Hepatocyte (in vitro differentiated cells): Measurements from ENCODE around the gene CDC37L1.

ENCODE experiments used
- CTCF ChIP-seq: fragments of 200-600 bp; sonication (generic); IDR thresholded peaks from 2 replicates; pipeline ENCODE4 v1.5.1; 2016; ENCODE audit warnings: antibody characterized with exemption, mild to moderate bottlenecking; ENCODE audit not compliant: poor library complexity
- EZH2 ChIP-seq: fragments of 200-600 bp; sonication (generic); IDR thresholded peaks from 2 replicates; pipeline ENCODE4 v1.6.1; 2016; ENCODE audit warnings: antibody characterized with exemption, mild to moderate bottlenecking, borderline replicate concordance
- EZH2phosphoT487 ChIP-seq: fragments of 200-600 bp; sonication (generic); IDR thresholded peaks from one replicate; pipeline ENCODE4 v1.6.1; 2018; ENCODE audit warnings: antibody characterized with exemption, mild to moderate bottlenecking, low read depth, moderate library complexity; ENCODE audit not compliant: unreplicated experiment, severe bottlenecking

DNA sequence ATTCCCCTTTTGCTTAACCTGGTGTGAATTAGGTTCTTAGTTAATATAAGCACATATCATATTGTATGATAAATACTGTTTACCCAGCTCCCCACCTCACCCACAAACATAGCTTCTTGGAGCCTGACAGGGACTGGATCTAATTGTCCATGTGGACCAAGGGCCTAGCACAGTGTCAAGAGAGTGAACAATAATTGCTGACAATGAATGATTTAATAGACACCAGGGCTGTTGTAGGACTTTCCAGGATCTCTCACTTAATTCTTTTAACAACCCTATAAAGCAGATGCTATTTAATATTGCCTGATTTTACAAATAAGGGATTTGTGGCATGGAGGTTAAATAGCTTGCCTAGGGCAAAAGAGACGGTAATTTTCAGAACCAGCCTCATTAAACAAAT lies 36.8 kb downstream of the CDC37L1 start:
- TF ChIP-seq CTCF (no peak), EZH2 (no peak), EZH2phosphoT487 (no peak)
